HepG2 (cell line): ENCODE data around the gene ZNF670. TPM values are rescaled to one million over a fixed set of nuclear protein-coding genes. Genes with fewer than 3 reads are reported as not detected.
A peak's percentile ranks its signal among the peaks of the same experiment; 100 is the strongest.

Experiments used
- ATAC-seq: fragments of 200-7000 bp; cut with Tn5 transposase; 3 replicates; pipeline ENCODE4 v1.9.1; 2020; ENCODE audit warnings: mild to moderate bottlenecking, moderate library complexity
- BruUV-seq: library from RNA; stranded (reverse); fragments of 400-500 nt; replicated peaks from 2 replicates; lab custom pipeline; 2021; lab: Mats Ljungman, UMichigan
- CTCF ChIA-PET: fragments of 300-600 bp; formaldehyde crosslinking; extraction: SDS; loops from one replicate; lab custom pipeline; 2021; ENCODE audit warnings: low total read pairs, inconsistent platforms, low intra/inter-chr PET ratio; lab: Yijun Ruan, JAX
- POLR2A ChIA-PET: fragments of 350-600 bp; sonication (Branson Sonifier 250); formaldehyde crosslinking; loops from one replicate; lab custom pipeline; 2020; ENCODE audit warnings: antibody characterized with exemption, inconsistent platforms; lab: Yijun Ruan, JAX
- DNase-seq: peaks from one replicate; pipeline ENCODE4 v3.0.0-alpha.2; 2015; ENCODE audit warnings: low spot score
- FAIRE-seq: peaks from 3 replicates; lab custom pipeline; 2011; peaks lifted over from hg19 to GRCh38; lab: Jason Lieb, UNC
- H2AFZ ChIP-seq: one replicate; pipeline ENCODE4 v1.6.1; 2011; ENCODE audit warnings: low read length, inconsistent platforms
- H3K27ac ChIP-seq: fragments of 300-600 bp; 3 replicates; pipeline ENCODE4 v1.8.0; 2011; ENCODE audit warnings: mixed run types, mild to moderate bottlenecking, mixed read lengths, low read length, inconsistent platforms; ENCODE audit not compliant: insufficient read depth; ENCODE audit errors: extremely low read length
- H3K27me3 ChIP-seq, 2 experiments: fragments of 200-600 bp in 1 of 2; 2 replicates in 1 of 2; 3 replicates in 1 of 2; pipeline versions ENCODE4 v1.6.0 to v1.8.0; 2011; ENCODE audit warnings: low read length in 2 of 2, mild to moderate bottlenecking in 2 of 2, moderate library complexity in 2 of 2, inconsistent platforms in 1 of 2; ENCODE audit not compliant: insufficient read depth in 2 of 2, control insufficient read depth in 1 of 2
- H3K36me3 ChIP-seq, 2 experiments: fragments of 200-600 bp in 1 of 2; replicated peaks in 1 of 2; 2 replicates in 1 of 2; 3 replicates in 1 of 2; pipeline versions ENCODE4 v1.5.1 to v1.8.0; 2011; ENCODE audit warnings: low read length in 2 of 2, inconsistent platforms in 1 of 2; ENCODE audit not compliant: insufficient read depth in 2 of 2, control insufficient read depth in 1 of 2
- H3K4me1 ChIP-seq: 2 replicates; pipeline ENCODE4 v1.5.1; 2012; ENCODE audit warnings: low read length, inconsistent platforms; ENCODE audit not compliant: insufficient read depth
- H3K4me2 ChIP-seq: 2 replicates; pipeline ENCODE4 v1.6.0; 2011; ENCODE audit warnings: low read depth, low read length, inconsistent platforms
- H3K4me3 ChIP-seq, 3 experiments: fragments of 200-600 bp in 1 of 3; sonication (generic), shearing (Covaris generic) in 1 of 3; replicated peaks in 1 of 3; 2 replicates each; pipeline ENCODE4 v1.5.1; 2011 to 2016; ENCODE audit warnings: low read length in 3 of 3, inconsistent platforms in 2 of 3, low read depth in 2 of 3, mild to moderate bottlenecking in 2 of 3, control low read depth in 1 of 3, mixed read lengths in 1 of 3; ENCODE audit not compliant: insufficient read depth in 1 of 3
- H3K79me2 ChIP-seq: one replicate; pipeline ENCODE4 v1.6.1; 2011; ENCODE audit warnings: low read length, inconsistent platforms; ENCODE audit not compliant: insufficient read depth
- H3K9ac ChIP-seq: 2 replicates; pipeline ENCODE4 v1.6.0; 2011; ENCODE audit warnings: mild to moderate bottlenecking, low read depth, low read length, inconsistent platforms; ENCODE audit not compliant: insufficient read depth
- H3K9me3 ChIP-seq: 2 replicates; pipeline ENCODE4 v1.5.1; 2012; ENCODE audit warnings: mild to moderate bottlenecking, low read length
- H4K20me1 ChIP-seq: 2 replicates; pipeline ENCODE4 v1.6.0; 2011; ENCODE audit warnings: inconsistent platforms, mild to moderate bottlenecking, low read length, moderate library complexity; ENCODE audit not compliant: insufficient read depth
- FOXA1 ChIP-seq, 2 experiments: fragments of 450-650 bp in 1 of 2; sonication (generic) in 1 of 2; formaldehyde crosslinking in 1 of 2; IDR thresholded peaks; 2 replicates each; pipeline versions ENCODE4 v1.4.0 to v1.6.1; 2016 to 2020; ENCODE audit warnings: missing genetic modification reagents in 1 of 2
- HNF4A ChIP-seq: sonication (generic); formaldehyde crosslinking; IDR thresholded peaks from 2 replicates; pipeline ENCODE4 v1.4.0; 2020; ENCODE audit warnings: missing genetic modification reagents
- KLF15 ChIP-seq: sonication (generic); formaldehyde crosslinking; IDR thresholded peaks from 2 replicates; pipeline ENCODE4 v1.8.1; 2023; ENCODE audit warnings: borderline replicate concordance, mild to moderate bottlenecking, inconsistent platforms, missing genetic modification reagents, mixed read lengths
- KMT2B ChIP-seq: IDR thresholded peaks from 2 replicates; pipeline ENCODE4 v1.6.1; 2016; ENCODE audit warnings: missing genetic modification reagents, missing compliant biosample characterization
- MEIS1 ChIP-seq: sonication (generic); formaldehyde crosslinking; IDR thresholded peaks from 2 replicates; pipeline ENCODE4 v1.9.0; 2021; ENCODE audit warnings: mild to moderate bottlenecking, missing genetic modification reagents, moderate library complexity, borderline replicate concordance
- POLR2AphosphoS5 ChIP-seq: IDR thresholded peaks from 2 replicates; pipeline ENCODE4 v1.6.1; 2012; ENCODE audit warnings: low read depth, low read length
- RARA ChIP-seq: IDR thresholded peaks from 2 replicates; pipeline ENCODE4 v1.6.1; 2016; ENCODE audit warnings: missing genetic modification reagents, missing compliant biosample characterization
- STAG1 ChIP-seq: sonication (generic); formaldehyde crosslinking; IDR thresholded peaks from 2 replicates; pipeline ENCODE4 v1.4.0; 2020; ENCODE audit warnings: missing genetic modification reagents
- TARDBP ChIP-seq: sonication (generic); formaldehyde crosslinking; IDR thresholded peaks from 2 replicates; pipeline ENCODE4 v1.8.0; 2022; ENCODE audit warnings: mild to moderate bottlenecking, missing genetic modification reagents
- TBX3 ChIP-seq: fragments of 450-650 bp; IDR thresholded peaks from 2 replicates; pipeline ENCODE4 v1.6.1; 2017; ENCODE audit warnings: antibody characterized with exemption, mild to moderate bottlenecking, inconsistent platforms, borderline replicate concordance
- TEAD3 ChIP-seq: optimal IDR thresholded peaks from 2 replicates; pipeline ENCODE3; 2016; ENCODE audit warnings: borderline replicate concordance
- ZBTB38 ChIP-seq: sonication (generic); formaldehyde crosslinking; IDR thresholded peaks from 2 replicates; pipeline ENCODE4 v1.5.1; 2020; ENCODE audit warnings: mild to moderate bottlenecking, missing genetic modification reagents
- ZBTB7A ChIP-seq: sonication (generic); formaldehyde crosslinking; IDR thresholded peaks from 2 replicates; pipeline ENCODE4 v1.8.0; 2022; ENCODE audit warnings: mild to moderate bottlenecking, missing genetic modification reagents
- ZKSCAN8 ChIP-seq: IDR thresholded peaks from 2 replicates; pipeline ENCODE4 v1.6.1; 2016; ENCODE audit warnings: borderline replicate concordance, missing genetic modification reagents, missing compliant biosample characterization
- ZMYM3 ChIP-seq: sonication (generic); formaldehyde crosslinking; IDR thresholded peaks from 2 replicates; pipeline ENCODE4 v1.5.1; 2020; ENCODE audit warnings: mild to moderate bottlenecking, missing genetic modification reagents
- ZNF292 ChIP-seq: sonication (generic); formaldehyde crosslinking; IDR thresholded peaks from 2 replicates; pipeline ENCODE4 v1.8.1; 2022; ENCODE audit warnings: mild to moderate bottlenecking, low read depth, missing genetic modification reagents, borderline replicate concordance
- ZNF549 ChIP-seq: sonication (generic); formaldehyde crosslinking; IDR thresholded peaks from 2 replicates; pipeline ENCODE4 v1.5.0; 2020; ENCODE audit warnings: missing genetic modification reagents
- ZNF564 ChIP-seq: sonication (generic); formaldehyde crosslinking; IDR thresholded peaks from 2 replicates; pipeline ENCODE4 v1.8.1; 2023; ENCODE audit warnings: mild to moderate bottlenecking, missing genetic modification reagents
- ZNF629 ChIP-seq: sonication (generic); formaldehyde crosslinking; conservative IDR thresholded peaks from 2 replicates; pipeline ENCODE4 v1.5.0; 2020; ENCODE audit warnings: missing genetic modification reagents
- ZNF687 ChIP-seq: sonication (generic); formaldehyde crosslinking; IDR thresholded peaks from 2 replicates; pipeline ENCODE4 v1.5.1; 2020; ENCODE audit warnings: mild to moderate bottlenecking, missing genetic modification reagents, moderate library complexity
- WGBS: methylation state at CpG from one replicate; pipeline ENCODE4 v1.1.6; 2017; ENCODE audit warnings: low lambda C conversion rate; 5-methylcytosine and 5-hydroxymethylcytosine counted together
- in situ Hi-C: cut with HindIII; loops from 2 replicates; pipeline ENCODE4 v1.10.0; 2017; ENCODE audit warnings: low pct_unique_long_range_greater_than_20kb; ENCODE audit not compliant: extremely low pct_ligation_motif_present
- intact Hi-C: fragments of 100-400 bp; cut with micrococcal nuclease; formaldehyde crosslinking; loops from one replicate; pipeline ENCODE4 v1.10.0; 2022; ENCODE audit not compliant: unreplicated experiment
- polyA plus RNA-seq, 8 experiments: library from polyadenylated mRNA; depleted of rRNA in 3 of 8; stranded (reverse) in 7 of 8; unstranded in 1 of 8; fragments of >200 nt; fragmentation: Illumina TruSeq in 4 of 8; extraction: Trizol in 4 of 8; gene quantifications; 2 replicates each; pipeline versions ENCODE4 v1.2.1 to v1.2.3, GENCODE V29; 2011 to 2016; ENCODE audit warnings: low read depth in 4 of 8, missing spikeins in 1 of 8, mixed read lengths in 1 of 8; ENCODE audit not compliant: insufficient read depth in 1 of 8
- total RNA-seq, 5 experiments: library from RNA; depleted of rRNA; stranded (reverse); fragments of >200 nt; fragmentation: Illumina TruSeq; extraction: Trizol; gene quantifications; 2 replicates each; pipeline ENCODE4 v1.2.3, GENCODE V29; 2016; ENCODE audit warnings: low read depth in 1 of 5
- TF ChIP-seq, protein P1 (sequence below): sonication (generic); formaldehyde crosslinking; IDR thresholded peaks from 2 replicates; pipeline ENCODE4 v1.5.1; 2020; ENCODE audit warnings: mild to moderate bottlenecking, missing genetic modification reagents, borderline replicate concordance

ZNF670 gene
- total and polyA plus RNA-seq, 2 of the 13 experiments (the other 11 are each of a cell fraction or from before 2014, with no cell fraction given): 4.2 to 10.9 TPM

GRCh38 chr1:247113094-247113497 is 34.5 kb upstream of the ZNF670 start:
- ChIA-PET POLR2A (no interaction called here), CTCF (no interaction called here)
- H3K27ac ChIP-seq: peak overlapping the region; percentile 85
- 0% methylated on average over 3 of the region's 5 CpGs for WGBS
- H3K9ac ChIP-seq: peak overlapping the region; percentile 79; the same call in 1 of the 2 replicates
- no peak overlapping the region for H2AFZ ChIP-seq
- in situ Hi-C loops (no loop called here), intact Hi-C loops (loop anchor here (5.0 to 10.0 kb wide), 4 partner anchors 106 to 219 kb away; partner anchors contain the start of genes AHCTF1, ZNF496 and ZNF695)
- no TSS peak for BruUV-seq
- peak overlapping the region; percentile 36 to 82 (median 77) for H3K4me3 ChIP-seq
- no peaks in the 10 kb centered on the region for H3K36me3 ChIP-seq
- peak; percentile 75 for ATAC-seq
- peak overlapping the region; percentile 83 for H3K4me2 ChIP-seq
- FAIRE-seq: peak; percentile 71
- H3K4me1 ChIP-seq: peaks cover 46% of the 10 kb centered on the region
- H3K79me2 ChIP-seq: peaks cover 4% of the 10 kb centered on the region
- DNase-seq: peak; percentile 83
- no peaks in the 10 kb centered on the region for H4K20me1 ChIP-seq
- no peaks in the 10 kb centered on the region for H3K27me3 ChIP-seq
- no peaks in the 10 kb centered on the region for H3K9me3 ChIP-seq
- TF ChIP-seq ZBTB7A (peak; percentile 72; the same call in 1 of the 2 replicates), MEIS1 (peak; percentile 64; the same call in 1 of the 2 replicates), RARA (CRISPR knock-in tag) (peak; percentile 59; the same call in 1 of the 2 replicates), ZNF629 (CRISPR knock-in tag) (no peak), ZBTB38 (CRISPR knock-in tag) (peak; percentile 43; the same call in 1 of the 2 replicates), HNF4A (CRISPR knock-in tag) (peak; percentile 38), TEAD3 (CRISPR knock-in tag) (peak; percentile 58), TARDBP (CRISPR knock-in tag) (0 out of 2 replicates have a peak, but pooled peaks have one; percentile 8), FOXA1 (IDR thresholded peaks at IDR 0.05) (no peak), FOXA1 (CRISPR knock-in tag; IDR thresholded peaks at IDR 0.05) (0 out of 2 replicates have a peak, but pooled peaks have one; percentile 3), KLF15 (CRISPR knock-in tag) (0 out of 2 replicates have a peak, but pooled peaks have one; percentile 24), ZNF687 (peak; percentile 54), POLR2AphosphoS5 (0 out of 2 replicates have a peak, but pooled peaks have one; percentile 29), ZKSCAN8 (0 out of 2 replicates have a peak, but pooled peaks have one; percentile 47), STAG1 (CRISPR knock-in tag) (peak; percentile 6; the same call in 1 of the 2 replicates), TBX3 (no peak), ZNF549 (CRISPR knock-in tag) (no peak), KMT2B (peak; percentile 45; the same call in 1 of the 2 replicates), ZNF564 (CRISPR knock-in tag) (0 out of 2 replicates have a peak, but pooled peaks have one; percentile 43), ZNF292 (CRISPR knock-in tag) (peak; percentile 57; the same call in 1 of the 2 replicates), ZMYM3 (CRISPR knock-in tag) (peak; percentile 65; the same call in 1 of the 2 replicates)
- TF ChIP-seq, protein P1, sequence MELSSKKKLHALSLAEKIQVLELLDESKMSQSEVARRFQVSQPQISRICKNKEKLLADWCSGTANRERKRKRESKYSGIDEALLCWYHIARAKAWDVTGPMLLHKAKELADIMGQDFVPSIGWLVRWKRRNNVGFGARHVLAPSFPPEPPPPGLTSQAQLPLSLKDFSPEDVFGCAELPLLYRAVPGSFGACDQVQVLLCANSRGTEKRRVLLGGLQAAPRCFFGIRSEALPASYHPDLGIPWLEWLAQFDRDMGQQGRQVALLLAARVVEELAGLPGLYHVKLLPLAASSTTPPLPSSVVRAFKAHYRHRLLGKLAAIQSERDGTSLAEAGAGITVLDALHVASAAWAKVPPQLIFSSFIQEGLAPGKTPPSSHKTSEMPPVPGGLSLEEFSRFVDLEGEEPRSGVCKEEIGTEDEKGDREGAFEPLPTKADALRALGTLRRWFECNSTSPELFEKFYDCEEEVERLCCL (CRISPR knock-in tag): no peak
